HCT116 (cell line): ENCODE measurements around the gene LTB. TPM values are rescaled to one million over a fixed set of nuclear protein-coding genes. Genes with fewer than 3 reads are reported as not detected.

Experiments
- ATAC-seq: fragments of 200-7000 bp; cut with Tn5 transposase; 2 replicates; pipeline ENCODE4 v1.9.1; 2020; ENCODE audit warnings: mild to moderate bottlenecking, moderate library complexity
- BruUV-seq: library from RNA; stranded (reverse); fragments of 400-500 nt; replicated peaks from 2 replicates; lab custom pipeline; 2021; lab: Mats Ljungman, UMichigan
- CTCF ChIA-PET: fragments of 300-600 bp; sonication (Branson Sonifier 250); formaldehyde crosslinking; loops from one replicate; lab custom pipeline; 2021; ENCODE audit warnings: antibody characterized with exemption; lab: Charles Lee
- POLR2A ChIA-PET: fragments of 300-600, 350-600 bp; sonication (Branson Sonifier 250); formaldehyde crosslinking; loops from one replicate; lab custom pipeline; 2021; ENCODE audit warnings: antibody characterized with exemption; lab: Charles Lee
- RAD21 ChIA-PET, 2 experiments: fragments of 300-600 bp; sonication (Branson Sonifier 250); formaldehyde crosslinking; loops; one replicate each; lab custom pipeline; 2023; ENCODE audit warnings: low total read pairs in 2 of 2; ENCODE audit not compliant: uncharacterized antibody in 2 of 2, unreplicated experiment in 2 of 2, low non-redundant PET in 1 of 2; lab: Charles Lee
- DNase-seq: peaks from one replicate; pipeline ENCODE4 v3.0.0-alpha.2; 2010; ENCODE audit warnings: low read depth, low spot score
- H2AFZ ChIP-seq: fragments of 200-600 bp; shearing (Covaris generic), sonication (generic); 2 replicates; pipeline ENCODE4 v1.6.1; 2017; ENCODE audit warnings: low read depth, mixed run types, mixed read lengths, antibody characterized with exemption, low read length; ENCODE audit not compliant: poor library complexity, severe bottlenecking
- H3K27ac ChIP-seq: 2 replicates; pipeline ENCODE4 v1.5.1; 2012; ENCODE audit warnings: low read depth, low read length
- H3K27me3 ChIP-seq: fragments of 200-600 bp; sonication (generic); 2 replicates; pipeline ENCODE4 v1.6.1; 2016; ENCODE audit warnings: mixed run types, low read length, mixed read lengths; ENCODE audit not compliant: insufficient read depth
- H3K36me3 ChIP-seq, 2 experiments: fragments of 200-500 bp in 1 of 2; fragments of 200-600 bp in 1 of 2; sonication (Bioruptor generic) in 1 of 2; sonication (generic) in 1 of 2; 2 replicates each; pipeline versions ENCODE4 v1.5.1 to v1.6.1; 2014 to 2016; ENCODE audit warnings: low read length in 2 of 2, inconsistent platforms in 1 of 2, mixed read lengths in 1 of 2, mixed run types in 1 of 2; ENCODE audit not compliant: insufficient read depth in 2 of 2, control insufficient read depth in 1 of 2
- H3K4me1 ChIP-seq, 2 experiments: fragments of 200-600 bp in 1 of 2; sonication (generic) in 1 of 2; 2 replicates each; pipeline versions ENCODE4 v1.5.1 to v1.6.1; 2012 to 2017; ENCODE audit warnings: low read length in 2 of 2, inconsistent platforms in 1 of 2, mild to moderate bottlenecking in 1 of 2, mixed read lengths in 1 of 2, mixed run types in 1 of 2, moderate library complexity in 1 of 2; ENCODE audit not compliant: insufficient read depth in 2 of 2, control insufficient read depth in 1 of 2
- H3K4me2 ChIP-seq: fragments of 200-600 bp; sonication (generic); 2 replicates; pipeline ENCODE4 v1.6.1; 2017; ENCODE audit warnings: mixed run types, low read length, mixed read lengths
- H3K4me3 ChIP-seq, 2 experiments: fragments of 200-600 bp in 1 of 2; sonication (generic) in 1 of 2; replicated peaks in 1 of 2; 2 replicates each; pipeline ENCODE4 v1.5.1; 2011 to 2016; ENCODE audit warnings: low read length in 2 of 2, control low read depth in 1 of 2, low read depth in 1 of 2, mild to moderate bottlenecking in 1 of 2, mixed read lengths in 1 of 2, mixed run types in 1 of 2
- H3K79me2 ChIP-seq: fragments of 200-600 bp; sonication (generic); 2 replicates; pipeline ENCODE4 v1.6.1; 2017; ENCODE audit warnings: mild to moderate bottlenecking, mixed run types, low read length, moderate library complexity, mixed read lengths; ENCODE audit not compliant: insufficient read depth
- H3K9ac ChIP-seq: fragments of 200-600 bp; sonication (generic); 2 replicates; pipeline ENCODE4 v1.6.1; 2016; ENCODE audit warnings: low read length, mixed read lengths
- H3K9me2 ChIP-seq: fragments of 200-600 bp; sonication (generic), shearing (Covaris generic); 2 replicates; pipeline ENCODE4 v1.6.1; 2017; ENCODE audit warnings: mixed run types, mild to moderate bottlenecking, moderate library complexity; ENCODE audit not compliant: insufficient read depth
- H3K9me3 ChIP-seq, 2 experiments: fragments of 200-500 bp in 1 of 2; fragments of 200-600 bp in 1 of 2; sonication (Bioruptor generic) in 1 of 2; sonication (generic) in 1 of 2; 2 replicates each; pipeline ENCODE4 v1.6.1; 2014 to 2017; ENCODE audit warnings: low read length in 2 of 2, mixed read lengths in 2 of 2, inconsistent platforms in 1 of 2, low read depth in 1 of 2, mild to moderate bottlenecking in 1 of 2, mixed run types in 1 of 2, moderate library complexity in 1 of 2; ENCODE audit not compliant: control insufficient read depth in 1 of 2, insufficient read depth in 1 of 2
- H4K20me1 ChIP-seq: fragments of 200-600 bp; sonication (generic), shearing (Covaris generic); 2 replicates; pipeline ENCODE4 v1.6.1; 2017; ENCODE audit warnings: mixed run types, mild to moderate bottlenecking, moderate library complexity; ENCODE audit not compliant: insufficient read depth
- POLR2AphosphoS5 ChIP-seq: IDR thresholded peaks from 2 replicates; pipeline ENCODE4 v1.6.1; 2011; ENCODE audit warnings: mild to moderate bottlenecking, low read depth, low read length, moderate library complexity
- SRF ChIP-seq: IDR thresholded peaks from 2 replicates; pipeline ENCODE4 v1.6.1; 2012; ENCODE audit warnings: low read depth
- intact Hi-C: fragments of 100-400 bp; cut with micrococcal nuclease; formaldehyde crosslinking; loops from 2 replicates; pipeline ENCODE4 v1.10.0; 2022
- total RNA-seq: library from RNA; stranded (reverse); gene quantifications from one replicate; pipeline ENCODE4 v1.2.1, GENCODE V29; 2021; ENCODE audit not compliant: unreplicated experiment
- TF ChIP-seq, protein P1 (sequence below): IDR thresholded peaks from 2 replicates; pipeline ENCODE4 v1.6.1; 2012; ENCODE audit warnings: low read depth

Gene LTB
- total RNA-seq, 1 experiment from 2014 or later: 0.64 TPM

DNA sequence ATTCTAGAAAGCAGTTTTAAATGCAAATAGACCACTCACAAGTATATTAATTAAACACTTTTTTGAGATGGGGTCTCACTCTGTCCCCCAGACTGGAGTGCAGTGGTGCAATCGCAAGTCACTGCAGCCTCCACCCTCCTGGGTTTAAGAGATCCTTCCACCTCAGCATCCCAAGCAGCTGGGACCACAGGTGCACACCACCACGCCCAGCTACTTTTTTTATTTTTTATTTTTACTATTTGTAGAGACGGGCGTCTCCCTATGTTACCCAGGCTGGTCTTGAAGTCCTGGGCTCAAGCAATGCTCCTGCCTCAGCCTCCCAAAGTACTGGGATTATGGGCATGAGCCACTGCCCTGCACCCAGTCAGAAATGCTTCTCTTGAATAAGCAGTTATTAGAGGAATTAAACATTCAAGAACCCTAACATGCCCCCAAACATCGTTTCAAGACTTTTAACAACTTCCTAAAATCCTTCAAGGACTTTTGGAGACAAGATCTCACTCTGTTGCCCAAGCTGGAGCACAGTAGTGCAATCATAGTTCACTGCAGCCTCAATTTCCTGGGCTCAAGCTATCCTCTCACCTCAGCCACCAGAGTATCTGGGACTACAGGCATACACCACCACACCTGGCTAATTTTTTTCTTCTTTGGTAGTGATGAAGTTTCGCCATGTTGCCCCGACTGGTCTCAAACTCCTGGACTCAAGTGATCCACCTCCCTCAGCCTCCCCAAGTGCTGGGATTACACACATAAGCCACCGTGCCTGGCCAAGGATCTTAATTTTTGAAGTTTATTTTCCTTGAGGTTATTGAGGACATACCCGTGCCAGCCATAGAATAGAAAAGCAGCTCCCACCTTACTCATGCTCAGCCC lies 50.2 kb downstream of the LTB start:
- Histone ChIP-seq H3K9me3 (no peaks in the 10 kb centered on the region), H3K36me3 (peaks cover 56 to 64% of the 10 kb centered on the region in 2 experiments), H3K4me2 (no peak overlapping the region), H3K79me2 (peaks cover 46% of the 10 kb centered on the region), H3K4me1 (no peaks in the 10 kb centered on the region), H2AFZ (no peak overlapping the region), H3K9ac (no peak overlapping the region), H3K4me3 (no peak overlapping the region), H3K27ac (no peak overlapping the region), H3K9me2 (no peaks in the 10 kb centered on the region), H3K27me3 (no peaks in the 10 kb centered on the region), H4K20me1 (peaks cover 25% of the 10 kb centered on the region; the same call in 1 of the 2 replicates)
- RAD21 ChIA-PET: no interaction called here
- intact Hi-C loops: no loop called here
- peak; percentile 26; the same call in 1 of the 2 replicates for TF ChIP-seq POLR2AphosphoS5
- TF ChIP-seq, protein P1, sequence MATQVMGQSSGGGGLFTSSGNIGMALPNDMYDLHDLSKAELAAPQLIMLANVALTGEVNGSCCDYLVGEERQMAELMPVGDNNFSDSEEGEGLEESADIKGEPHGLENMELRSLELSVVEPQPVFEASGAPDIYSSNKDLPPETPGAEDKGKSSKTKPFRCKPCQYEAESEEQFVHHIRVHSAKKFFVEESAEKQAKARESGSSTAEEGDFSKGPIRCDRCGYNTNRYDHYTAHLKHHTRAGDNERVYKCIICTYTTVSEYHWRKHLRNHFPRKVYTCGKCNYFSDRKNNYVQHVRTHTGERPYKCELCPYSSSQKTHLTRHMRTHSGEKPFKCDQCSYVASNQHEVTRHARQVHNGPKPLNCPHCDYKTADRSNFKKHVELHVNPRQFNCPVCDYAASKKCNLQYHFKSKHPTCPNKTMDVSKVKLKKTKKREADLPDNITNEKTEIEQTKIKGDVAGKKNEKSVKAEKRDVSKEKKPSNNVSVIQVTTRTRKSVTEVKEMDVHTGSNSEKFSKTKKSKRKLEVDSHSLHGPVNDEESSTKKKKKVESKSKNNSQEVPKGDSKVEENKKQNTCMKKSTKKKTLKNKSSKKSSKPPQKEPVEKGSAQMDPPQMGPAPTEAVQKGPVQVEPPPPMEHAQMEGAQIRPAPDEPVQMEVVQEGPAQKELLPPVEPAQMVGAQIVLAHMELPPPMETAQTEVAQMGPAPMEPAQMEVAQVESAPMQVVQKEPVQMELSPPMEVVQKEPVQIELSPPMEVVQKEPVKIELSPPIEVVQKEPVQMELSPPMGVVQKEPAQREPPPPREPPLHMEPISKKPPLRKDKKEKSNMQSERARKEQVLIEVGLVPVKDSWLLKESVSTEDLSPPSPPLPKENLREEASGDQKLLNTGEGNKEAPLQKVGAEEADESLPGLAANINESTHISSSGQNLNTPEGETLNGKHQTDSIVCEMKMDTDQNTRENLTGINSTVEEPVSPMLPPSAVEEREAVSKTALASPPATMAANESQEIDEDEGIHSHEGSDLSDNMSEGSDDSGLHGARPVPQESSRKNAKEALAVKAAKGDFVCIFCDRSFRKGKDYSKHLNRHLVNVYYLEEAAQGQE: no peak
- TF ChIP-seq SRF: no peak
- no TSS peak for BruUV-seq
- POLR2A ChIA-PET: interaction anchor here (0.7 to 1.3 kb wide), 4 partner anchors 9 to 129 kb away, joined by 3 to 8 read pairs (median 4); partner anchors contain the start of genes C6orf47, DDX39B and MICB
- CTCF ChIA-PET: no interaction called here
- DNase-seq (no peak), ATAC-seq (no peak)
